HCT116 (cell line): ENCODE data around the gene TBKBP1. TPM values are rescaled to one million over a fixed set of nuclear protein-coding genes. Genes with fewer than 3 reads are reported as not detected.

Experiments
- ATAC-seq: fragments of 200-7000 bp; cut with Tn5 transposase; 2 replicates; pipeline ENCODE4 v1.9.1; 2020; ENCODE audit warnings: mild to moderate bottlenecking, moderate library complexity
- BruUV-seq: library from RNA; stranded (reverse); fragments of 400-500 nt; replicated peaks from 2 replicates; lab custom pipeline; 2021; lab: Mats Ljungman, UMichigan
- CTCF ChIA-PET: fragments of 300-600 bp; sonication (Branson Sonifier 250); formaldehyde crosslinking; loops from one replicate; lab custom pipeline; 2021; ENCODE audit warnings: antibody characterized with exemption; lab: Charles Lee
- POLR2A ChIA-PET: fragments of 300-600, 350-600 bp; sonication (Branson Sonifier 250); formaldehyde crosslinking; loops from one replicate; lab custom pipeline; 2021; ENCODE audit warnings: antibody characterized with exemption; lab: Charles Lee
- RAD21 ChIA-PET, 2 experiments: fragments of 300-600 bp; sonication (Branson Sonifier 250); formaldehyde crosslinking; loops; one replicate each; lab custom pipeline; 2023; ENCODE audit warnings: low total read pairs in 2 of 2; ENCODE audit not compliant: uncharacterized antibody in 2 of 2, unreplicated experiment in 2 of 2, low non-redundant PET in 1 of 2; lab: Charles Lee
- DNase-seq: peaks from one replicate; pipeline ENCODE4 v3.0.0-alpha.2; 2010; ENCODE audit warnings: low read depth, low spot score
- H2AFZ ChIP-seq: fragments of 200-600 bp; shearing (Covaris generic), sonication (generic); 2 replicates; pipeline ENCODE4 v1.6.1; 2017; ENCODE audit warnings: low read depth, mixed run types, mixed read lengths, antibody characterized with exemption, low read length; ENCODE audit not compliant: poor library complexity, severe bottlenecking
- H3K27ac ChIP-seq: 2 replicates; pipeline ENCODE4 v1.5.1; 2012; ENCODE audit warnings: low read depth, low read length
- H3K27me3 ChIP-seq: fragments of 200-600 bp; sonication (generic); 2 replicates; pipeline ENCODE4 v1.6.1; 2016; ENCODE audit warnings: mixed run types, low read length, mixed read lengths; ENCODE audit not compliant: insufficient read depth
- H3K36me3 ChIP-seq, 2 experiments: fragments of 200-500 bp in 1 of 2; fragments of 200-600 bp in 1 of 2; sonication (Bioruptor generic) in 1 of 2; sonication (generic) in 1 of 2; 2 replicates each; pipeline versions ENCODE4 v1.5.1 to v1.6.1; 2014 to 2016; ENCODE audit warnings: low read length in 2 of 2, inconsistent platforms in 1 of 2, mixed read lengths in 1 of 2, mixed run types in 1 of 2; ENCODE audit not compliant: insufficient read depth in 2 of 2, control insufficient read depth in 1 of 2
- H3K4me1 ChIP-seq, 2 experiments: fragments of 200-600 bp in 1 of 2; sonication (generic) in 1 of 2; 2 replicates each; pipeline versions ENCODE4 v1.5.1 to v1.6.1; 2012 to 2017; ENCODE audit warnings: low read length in 2 of 2, inconsistent platforms in 1 of 2, mild to moderate bottlenecking in 1 of 2, mixed read lengths in 1 of 2, mixed run types in 1 of 2, moderate library complexity in 1 of 2; ENCODE audit not compliant: insufficient read depth in 2 of 2, control insufficient read depth in 1 of 2
- H3K4me2 ChIP-seq: fragments of 200-600 bp; sonication (generic); 2 replicates; pipeline ENCODE4 v1.6.1; 2017; ENCODE audit warnings: mixed run types, low read length, mixed read lengths
- H3K4me3 ChIP-seq, 2 experiments: fragments of 200-600 bp in 1 of 2; sonication (generic) in 1 of 2; replicated peaks in 1 of 2; 2 replicates each; pipeline ENCODE4 v1.5.1; 2011 to 2016; ENCODE audit warnings: low read length in 2 of 2, control low read depth in 1 of 2, low read depth in 1 of 2, mild to moderate bottlenecking in 1 of 2, mixed read lengths in 1 of 2, mixed run types in 1 of 2
- H3K79me2 ChIP-seq: fragments of 200-600 bp; sonication (generic); 2 replicates; pipeline ENCODE4 v1.6.1; 2017; ENCODE audit warnings: mild to moderate bottlenecking, mixed run types, low read length, moderate library complexity, mixed read lengths; ENCODE audit not compliant: insufficient read depth
- H3K9ac ChIP-seq: fragments of 200-600 bp; sonication (generic); 2 replicates; pipeline ENCODE4 v1.6.1; 2016; ENCODE audit warnings: low read length, mixed read lengths
- H3K9me2 ChIP-seq: fragments of 200-600 bp; sonication (generic), shearing (Covaris generic); 2 replicates; pipeline ENCODE4 v1.6.1; 2017; ENCODE audit warnings: mixed run types, mild to moderate bottlenecking, moderate library complexity; ENCODE audit not compliant: insufficient read depth
- H3K9me3 ChIP-seq, 2 experiments: fragments of 200-500 bp in 1 of 2; fragments of 200-600 bp in 1 of 2; sonication (Bioruptor generic) in 1 of 2; sonication (generic) in 1 of 2; 2 replicates each; pipeline ENCODE4 v1.6.1; 2014 to 2017; ENCODE audit warnings: low read length in 2 of 2, mixed read lengths in 2 of 2, inconsistent platforms in 1 of 2, low read depth in 1 of 2, mild to moderate bottlenecking in 1 of 2, mixed run types in 1 of 2, moderate library complexity in 1 of 2; ENCODE audit not compliant: control insufficient read depth in 1 of 2, insufficient read depth in 1 of 2
- H4K20me1 ChIP-seq: fragments of 200-600 bp; sonication (generic), shearing (Covaris generic); 2 replicates; pipeline ENCODE4 v1.6.1; 2017; ENCODE audit warnings: mixed run types, mild to moderate bottlenecking, moderate library complexity; ENCODE audit not compliant: insufficient read depth
- ATF3 ChIP-seq: IDR thresholded peaks from 2 replicates; pipeline ENCODE4 v1.6.1; 2012
- CBX3 ChIP-seq: IDR thresholded peaks from 2 replicates; pipeline ENCODE4 v1.6.1; 2012; ENCODE audit warnings: low read depth
- CTCF ChIP-seq, 3 experiments: fragments of 200-600 bp in 1 of 3; sonication (generic) in 1 of 3; IDR thresholded peaks in 2 of 3; conservative IDR thresholded peaks in 1 of 3; 2 replicates each; pipeline ENCODE4 v1.5.1; 2012 to 2017; ENCODE audit warnings: low read depth in 2 of 3, low read length in 2 of 3, antibody characterized with exemption in 1 of 3, borderline replicate concordance in 1 of 3, control low read depth in 1 of 3, mild to moderate bottlenecking in 1 of 3, mixed read lengths in 1 of 3, mixed run types in 1 of 3, moderate library complexity in 1 of 3; ENCODE audit not compliant: insufficient read depth in 1 of 3
- ELF1 ChIP-seq: IDR thresholded peaks from 2 replicates; pipeline ENCODE4 v1.6.1; 2012; ENCODE audit warnings: low read depth, borderline replicate concordance
- EZH2 ChIP-seq: fragments of 200-600 bp; sonication (generic); IDR thresholded peaks from 2 replicates; pipeline ENCODE4 v1.6.1; 2017; ENCODE audit warnings: antibody characterized with exemption, mixed run types
- EZH2phosphoT487 ChIP-seq: fragments of 200-600 bp; IDR thresholded peaks from 2 replicates; pipeline ENCODE4 v1.6.1; 2018; ENCODE audit warnings: antibody characterized with exemption, borderline replicate concordance
- JUND ChIP-seq: IDR thresholded peaks from 2 replicates; pipeline ENCODE4 v1.6.1; 2012
- MAX ChIP-seq: IDR thresholded peaks from 2 replicates; pipeline ENCODE4 v1.6.1; 2012
- POLR2A ChIP-seq: IDR thresholded peaks from 2 replicates; pipeline ENCODE4 v1.7.0; 2011; ENCODE audit warnings: borderline replicate concordance; ENCODE audit not compliant: insufficient read depth, insufficient read length; ENCODE audit errors: extremely low read depth
- POLR2AphosphoS5 ChIP-seq: IDR thresholded peaks from 2 replicates; pipeline ENCODE4 v1.6.1; 2011; ENCODE audit warnings: mild to moderate bottlenecking, low read depth, low read length, moderate library complexity
- RAD21 ChIP-seq: IDR thresholded peaks from 2 replicates; pipeline ENCODE4 v1.6.1; 2012; ENCODE audit warnings: low read depth, mild to moderate bottlenecking
- SIN3A ChIP-seq: IDR thresholded peaks from 2 replicates; pipeline ENCODE4 v1.6.1; 2012; ENCODE audit warnings: low read depth
- SP1 ChIP-seq: IDR thresholded peaks from 2 replicates; pipeline ENCODE4 v1.6.1; 2012; ENCODE audit warnings: low read depth
- TCF7L2 ChIP-seq: IDR thresholded peaks from 2 replicates; pipeline ENCODE4 v1.7.0; 2011; ENCODE audit warnings: borderline replicate concordance, inconsistent platforms; ENCODE audit not compliant: insufficient read depth, insufficient read length; ENCODE audit errors: extremely low read depth
- YY1 ChIP-seq: IDR thresholded peaks from 2 replicates; pipeline ENCODE4 v1.6.1; 2011; ENCODE audit warnings: low read length, low read depth, moderate library complexity, mild to moderate bottlenecking; ENCODE audit not compliant: insufficient replicate concordance; ENCODE audit errors: extremely low read depth
- ZFX ChIP-seq: fragments of 450-650 bp; IDR thresholded peaks from 2 replicates; pipeline ENCODE4 v1.6.1; 2017
- ZNF274 ChIP-seq: fragments of 200-500 bp; sonication (Bioruptor generic); IDR thresholded peaks from 2 replicates; pipeline ENCODE4 v1.6.1; 2014; ENCODE audit warnings: mild to moderate bottlenecking, low read depth, low read length, inconsistent platforms
- intact Hi-C: fragments of 100-400 bp; cut with micrococcal nuclease; formaldehyde crosslinking; loops from 2 replicates; pipeline ENCODE4 v1.10.0; 2022
- total RNA-seq: library from RNA; stranded (reverse); gene quantifications from one replicate; pipeline ENCODE4 v1.2.1, GENCODE V29; 2021; ENCODE audit not compliant: unreplicated experiment

TBKBP1 gene
- total RNA-seq, 1 experiment from 2014 or later = 12.4 TPM

- no peak for DNase-seq
- H3K4me1 ChIP-seq = no peaks in the 10 kb centered on the region
- no peak overlapping the region for H3K4me3 ChIP-seq
- peaks cover 17 to 22% of the 10 kb centered on the region in 2 experiments; a peak in 3 of 4 replicates for H3K9me3 ChIP-seq
- TF ChIP-seq RAD21 (no peak), CTCF (IDR thresholded peaks at IDR 0.05 in 2 of 3, conservative IDR thresholded peaks at IDR 0.05 in 1 of 3; ENCODE audit: borderline replicate concordance in 1 of 3, insufficient read depth in 1 of 3, low read depth in 2 of 3, low read length in 2 of 3) (no peak), YY1 (no peak), JUND (no peak), ELF1 (no peak), SIN3A (no peak), TCF7L2 (no peak), POLR2AphosphoS5 (no peak), ZNF274 (no peak), SP1 (no peak), POLR2A (no peak), EZH2phosphoT487 (no peak), ZFX (no peak), EZH2 (no peak), ATF3 (no peak), CBX3 (no peak), MAX (no peak)
- TF ChIP-seq, all 23 proteins: peak for 0
- ChIA-PET CTCF (interaction anchor here (0.7 kb wide), 1 partner anchor 38 kb away, joined by 3 read pairs; no protein-coding TSS in a partner anchor), RAD21 (no interaction called here), POLR2A (no interaction called here)
- Histone ChIP-seq H3K27ac (no peak overlapping the region), H3K4me2 (no peak overlapping the region), H3K79me2 (no peaks in the 10 kb centered on the region), H2AFZ (no peak overlapping the region), H3K9me2 (no peaks in the 10 kb centered on the region), H3K9ac (no peak overlapping the region), H4K20me1 (no peaks in the 10 kb centered on the region), H3K27me3 (no peaks in the 10 kb centered on the region), H3K36me3 (no peaks in the 10 kb centered on the region)
- BruUV-seq = no TSS peak
- ATAC-seq = no peak
- intact Hi-C loops = no loop called here
These were observed 66.6 kb downstream of the TBKBP1 start for GRCh38 chr17:47760409-47761140.

Other genes with a start within 250 kb of the TBKBP1 start
- 207 TPM for gene NPEPPS, start 163.1 kb upstream of the TBKBP1 start, total RNA-seq
- gene KPNB1, start 44.2 kb upstream of the TBKBP1 start, total RNA-seq = 526 TPM
- gene TBX21, start 39.1 kb downstream of the TBKBP1 start, total RNA-seq = 0.20 TPM
- gene OSBPL7, start 127.6 kb downstream of the TBKBP1 start, total RNA-seq = 20.5 TPM
- gene MRPL10, start 137.4 kb downstream of the TBKBP1 start, total RNA-seq = 112 TPM
- gene LRRC46, start 137.5 kb downstream of the TBKBP1 start, total RNA-seq = 0.76 TPM
- gene SCRN2, start 147.1 kb downstream of the TBKBP1 start, total RNA-seq = 53.2 TPM
- gene SP6, start 157.0 kb downstream of the TBKBP1 start, total RNA-seq = 10.8 TPM
- 22.2 TPM for gene SP2, start 202.1 kb downstream of the TBKBP1 start, total RNA-seq
- gene PNPO, start 247.4 kb downstream of the TBKBP1 start, total RNA-seq = 74.9 TPM